Measurements from ENCODE around the gene NSF.

DNA sequence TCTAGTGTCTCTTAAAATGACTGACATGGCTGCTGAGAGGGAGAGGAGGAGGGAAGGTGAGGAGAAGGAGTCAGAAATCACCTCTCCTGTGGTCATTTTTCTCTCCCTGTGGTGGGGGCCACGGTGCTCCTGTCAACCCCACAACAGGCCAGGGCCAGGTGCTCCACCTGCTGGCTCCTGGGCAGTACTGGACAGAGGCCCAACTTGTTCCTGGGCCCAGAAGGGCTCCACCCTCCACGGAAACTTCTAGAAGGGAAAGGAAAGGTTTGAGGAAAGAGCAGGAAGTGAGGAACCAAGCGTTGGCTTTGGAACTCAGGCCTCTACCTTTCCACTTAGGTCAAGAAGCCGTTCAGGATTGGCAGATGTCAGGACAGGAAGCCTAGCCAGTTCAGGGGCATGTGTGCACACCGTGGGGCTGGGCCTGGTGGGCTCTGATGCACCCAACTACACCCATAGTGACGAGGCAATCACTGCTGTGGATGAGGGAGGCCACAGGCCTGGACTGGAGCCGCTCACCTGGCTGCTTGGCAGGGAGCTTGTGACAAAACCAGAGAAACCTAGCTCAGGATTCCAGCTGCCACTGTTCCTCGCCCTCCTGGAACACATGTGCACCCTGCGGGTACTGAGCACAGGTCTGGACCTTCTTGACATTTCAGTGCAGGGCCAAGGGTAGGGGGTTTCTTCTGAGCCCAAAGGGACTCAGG, 191.9 kb downstream of the NSF start:
- TF ChIP-seq, protein P1, sequence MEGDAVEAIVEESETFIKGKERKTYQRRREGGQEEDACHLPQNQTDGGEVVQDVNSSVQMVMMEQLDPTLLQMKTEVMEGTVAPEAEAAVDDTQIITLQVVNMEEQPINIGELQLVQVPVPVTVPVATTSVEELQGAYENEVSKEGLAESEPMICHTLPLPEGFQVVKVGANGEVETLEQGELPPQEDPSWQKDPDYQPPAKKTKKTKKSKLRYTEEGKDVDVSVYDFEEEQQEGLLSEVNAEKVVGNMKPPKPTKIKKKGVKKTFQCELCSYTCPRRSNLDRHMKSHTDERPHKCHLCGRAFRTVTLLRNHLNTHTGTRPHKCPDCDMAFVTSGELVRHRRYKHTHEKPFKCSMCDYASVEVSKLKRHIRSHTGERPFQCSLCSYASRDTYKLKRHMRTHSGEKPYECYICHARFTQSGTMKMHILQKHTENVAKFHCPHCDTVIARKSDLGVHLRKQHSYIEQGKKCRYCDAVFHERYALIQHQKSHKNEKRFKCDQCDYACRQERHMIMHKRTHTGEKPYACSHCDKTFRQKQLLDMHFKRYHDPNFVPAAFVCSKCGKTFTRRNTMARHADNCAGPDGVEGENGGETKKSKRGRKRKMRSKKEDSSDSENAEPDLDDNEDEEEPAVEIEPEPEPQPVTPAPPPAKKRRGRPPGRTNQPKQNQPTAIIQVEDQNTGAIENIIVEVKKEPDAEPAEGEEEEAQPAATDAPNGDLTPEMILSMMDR (IDR thresholded peaks at IDR 0.05), result peak; percentile 86
- TF ChIP-seq ZFX (IDR thresholded peaks at IDR 0.05; ENCODE audit: borderline replicate concordance), result no peak
